Fibroblast of the aortic adventitia (primary cell): ENCODE data around the gene AP2A1. TPM values are rescaled to one million over a fixed set of nuclear protein-coding genes. Genes with fewer than 3 reads are reported as not detected.
A peak's percentile ranks its signal among the peaks of the same experiment; 100 is the strongest.

Experiments used
- DNase-seq: peaks from one replicate; pipeline ENCODE4 v3.0.0-alpha.2; 2010; ENCODE audit warnings: low read depth
- H3K4me3 ChIP-seq: 2 replicates; pipeline ENCODE4 v1.5.1; 2011; ENCODE audit warnings: low read depth, mild to moderate bottlenecking, control low read depth, low read length, moderate library complexity
- total RNA-seq: library from RNA; depleted of rRNA; stranded (reverse); fragments of >200 nt; gene quantifications from 2 replicates; pipeline ENCODE4 v1.2.3, GENCODE V29; 2012; ENCODE audit warnings: low replicate concordance
- TF ChIP-seq, protein P1 (sequence below): IDR thresholded peaks from 2 replicates; pipeline ENCODE4 v1.5.1; 2011; ENCODE audit warnings: mild to moderate bottlenecking, low read length, control low read depth, inconsistent platforms; ENCODE audit not compliant: insufficient read depth

The AP2A1 gene
- total RNA-seq, 1 donor: 115 TPM

DNA sequence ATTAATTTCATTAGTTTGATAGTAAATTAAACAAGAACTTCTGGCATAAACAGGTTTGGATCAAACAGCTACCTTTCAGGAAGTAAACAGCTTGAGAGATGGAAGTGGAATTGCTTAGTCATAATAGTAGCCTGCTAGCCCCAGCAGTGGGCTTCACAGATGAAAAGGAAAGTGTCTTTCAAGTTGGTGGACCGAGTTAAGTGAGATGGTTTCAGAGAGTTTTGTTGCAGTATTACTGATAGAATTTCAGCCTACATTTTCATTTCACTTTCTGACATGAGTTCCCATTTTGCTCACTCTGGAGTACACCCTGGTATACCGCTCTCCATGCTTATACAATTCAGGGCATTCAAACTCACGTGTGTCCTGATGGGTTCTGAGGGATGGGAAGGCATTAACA lies 82.1 kb downstream of the AP2A1 start:
- DNase-seq: no peak
- no peak overlapping the region for H3K4me3 ChIP-seq
- TF ChIP-seq, protein P1, sequence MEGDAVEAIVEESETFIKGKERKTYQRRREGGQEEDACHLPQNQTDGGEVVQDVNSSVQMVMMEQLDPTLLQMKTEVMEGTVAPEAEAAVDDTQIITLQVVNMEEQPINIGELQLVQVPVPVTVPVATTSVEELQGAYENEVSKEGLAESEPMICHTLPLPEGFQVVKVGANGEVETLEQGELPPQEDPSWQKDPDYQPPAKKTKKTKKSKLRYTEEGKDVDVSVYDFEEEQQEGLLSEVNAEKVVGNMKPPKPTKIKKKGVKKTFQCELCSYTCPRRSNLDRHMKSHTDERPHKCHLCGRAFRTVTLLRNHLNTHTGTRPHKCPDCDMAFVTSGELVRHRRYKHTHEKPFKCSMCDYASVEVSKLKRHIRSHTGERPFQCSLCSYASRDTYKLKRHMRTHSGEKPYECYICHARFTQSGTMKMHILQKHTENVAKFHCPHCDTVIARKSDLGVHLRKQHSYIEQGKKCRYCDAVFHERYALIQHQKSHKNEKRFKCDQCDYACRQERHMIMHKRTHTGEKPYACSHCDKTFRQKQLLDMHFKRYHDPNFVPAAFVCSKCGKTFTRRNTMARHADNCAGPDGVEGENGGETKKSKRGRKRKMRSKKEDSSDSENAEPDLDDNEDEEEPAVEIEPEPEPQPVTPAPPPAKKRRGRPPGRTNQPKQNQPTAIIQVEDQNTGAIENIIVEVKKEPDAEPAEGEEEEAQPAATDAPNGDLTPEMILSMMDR: no peak

GRCh38 chr19:49849433-49850220 lies 82.8 kb downstream of the AP2A1 start:
- TF ChIP-seq, protein P1: no peak
- no peak for DNase-seq
- H3K4me3 ChIP-seq: peak overlapping the region; percentile 90

GRCh38 chr19:49850221-49850486 lies 83.4 kb downstream of the AP2A1 start:
- no peak for DNase-seq
- TF ChIP-seq, protein P1: no peak
- H3K4me3 ChIP-seq: peak overlapping the region; percentile 90

DNA sequence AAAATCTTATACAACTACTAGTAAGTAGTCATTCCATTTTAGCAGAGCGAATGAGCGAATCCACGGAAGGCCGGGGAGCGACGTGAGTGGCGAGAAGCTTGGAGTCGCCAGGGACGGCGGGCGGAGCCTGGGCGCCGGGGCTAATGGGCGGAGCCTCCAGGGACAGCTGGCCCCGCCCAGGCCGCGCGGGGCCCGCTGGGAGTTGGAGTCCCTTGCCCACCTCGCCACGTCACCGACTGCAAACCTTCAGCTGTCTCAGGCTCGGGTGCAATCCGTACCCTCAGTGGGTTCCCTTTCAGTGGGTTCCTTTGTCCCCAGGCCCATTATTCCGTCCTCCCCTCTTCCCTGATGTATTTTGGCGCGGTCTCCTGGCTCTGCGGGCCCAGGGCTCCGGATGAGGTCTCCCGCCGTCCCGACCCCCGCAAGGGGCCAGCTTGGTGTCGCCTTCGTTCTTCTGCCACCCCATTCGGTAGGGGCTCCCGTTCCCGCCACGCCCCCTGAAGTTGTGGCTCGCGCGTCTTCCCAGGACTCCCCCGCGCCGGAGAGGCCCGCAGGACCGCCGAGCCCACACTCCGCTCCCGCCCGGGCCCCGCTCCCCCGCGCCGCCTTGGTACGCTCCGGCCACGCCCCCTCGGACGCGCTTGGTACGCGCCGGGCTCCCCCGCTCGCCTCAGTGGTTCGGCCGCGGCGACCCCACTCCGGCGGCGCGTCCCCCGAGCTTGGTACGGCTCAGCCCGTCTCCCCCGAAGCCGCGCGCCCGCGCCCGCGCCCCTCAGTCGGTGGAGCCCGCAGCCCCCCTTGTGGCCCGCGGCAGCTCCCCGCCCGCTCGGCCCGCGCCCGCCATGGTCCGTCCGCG lies 83.9 kb downstream of the AP2A1 start, which contains the start of gene PTOV1:
Gene PTOV1 (plus strand): TSS at position 673 of the 856 bp plus-strand sequence.
- peak within 1 kb of the TSS; percentile 90 for H3K4me3 ChIP-seq
- peak; percentile 89 for DNase-seq

DNA sequence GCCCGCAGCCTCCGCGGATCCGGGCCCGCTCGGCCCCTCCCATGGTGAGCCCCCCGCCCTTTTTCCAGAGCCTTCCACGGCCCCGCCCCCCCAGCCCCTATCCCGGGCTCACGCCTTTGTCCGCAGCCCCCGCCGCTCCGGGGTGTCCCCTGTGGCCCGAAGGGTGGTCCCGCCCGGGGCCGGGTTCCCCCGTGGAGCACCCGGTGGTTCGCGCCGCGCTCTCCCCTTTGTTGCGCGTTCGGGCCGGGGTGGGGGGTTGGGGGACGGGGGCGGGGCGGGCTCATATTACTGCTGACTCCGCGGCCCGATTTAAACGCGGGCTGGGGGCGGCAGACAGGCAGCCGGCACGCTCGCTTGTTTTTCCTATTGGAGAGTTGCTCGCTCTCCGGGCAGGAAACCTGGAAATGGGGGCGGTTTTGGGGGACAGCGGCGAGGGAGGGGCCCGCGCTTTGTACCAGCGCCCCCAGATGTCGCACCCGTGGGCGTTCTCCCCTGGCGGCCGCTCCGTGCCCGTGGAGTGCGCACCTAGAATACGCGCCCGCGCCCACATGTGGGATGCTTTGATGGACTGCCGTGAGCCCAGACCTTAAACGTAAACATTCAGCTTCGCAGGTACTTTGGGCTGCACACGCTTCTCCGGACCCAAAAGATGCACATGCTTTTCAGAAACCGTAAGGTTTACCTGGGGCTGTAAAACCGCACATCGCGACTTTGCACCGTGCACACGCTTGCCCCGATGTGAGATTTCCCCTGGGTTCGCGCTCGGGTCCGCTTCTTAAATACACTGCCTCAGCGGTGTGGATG lies 84.9 kb downstream of the AP2A1 start:
- no peak for DNase-seq
- TF ChIP-seq, protein P1: no peak
- H3K4me3 ChIP-seq: peak overlapping the region; percentile 90

More for the DNA sequence above, 83.9 kb downstream of the AP2A1 start, which contains the start of gene PTOV1:
- TF ChIP-seq, protein P1: no peak

DNA sequence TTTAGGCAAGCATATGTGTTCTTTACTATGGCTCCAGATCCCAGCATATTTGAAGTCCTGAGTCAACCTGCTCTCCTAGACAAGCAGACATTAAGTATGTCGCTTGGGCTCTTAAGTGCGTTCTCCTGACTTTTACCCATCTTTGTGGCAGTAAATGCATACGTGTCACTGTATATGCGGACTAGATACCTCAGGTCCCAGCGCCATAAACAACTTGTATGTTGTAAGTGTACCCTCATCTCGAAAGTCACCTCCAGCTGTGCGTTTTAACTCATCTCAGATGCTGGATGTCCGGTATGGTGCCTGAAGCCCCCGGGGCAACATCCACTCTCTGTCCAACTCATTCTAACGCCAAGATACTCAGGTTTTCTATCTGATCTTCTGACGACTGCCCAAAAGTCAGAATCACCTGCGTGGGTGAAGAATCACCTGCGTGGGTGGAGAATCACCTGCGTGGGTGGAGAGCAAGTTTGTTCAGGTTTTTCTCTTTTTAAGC lies 85.9 kb downstream of the AP2A1 start:
- H3K4me3 ChIP-seq: peak overlapping the region; percentile 90
- DNase-seq: no peak
- TF ChIP-seq, protein P1: no peak
